ENCODE data around the gene ARHGAP27.

GRCh38 chr17:45426561-45426960, 6.1 kb downstream of the ARHGAP27 start:
- TF ChIP-seq EP300 (IDR thresholded peaks at IDR 0.05; ENCODE audit: borderline replicate concordance) (no peak), RAD21 (IDR thresholded peaks at IDR 0.05; ENCODE audit: low read depth) (no peak), CEBPB (IDR thresholded peaks at IDR 0.05) (no peak), TCF12 (IDR thresholded peaks at IDR 0.05; ENCODE audit: low read depth) (no peak), TAF1 (IDR thresholded peaks at IDR 0.05; ENCODE audit: low read depth) (no peak), CREB1 (IDR thresholded peaks at IDR 0.05; ENCODE audit: low read depth) (no peak), ZBTB7A (IDR thresholded peaks at IDR 0.05; ENCODE audit: low read depth) (no peak), NFIC (IDR thresholded peaks at IDR 0.05) (no peak), EGR1 (IDR thresholded peaks at IDR 0.05) (no peak)
- TF ChIP-seq, protein P1, sequence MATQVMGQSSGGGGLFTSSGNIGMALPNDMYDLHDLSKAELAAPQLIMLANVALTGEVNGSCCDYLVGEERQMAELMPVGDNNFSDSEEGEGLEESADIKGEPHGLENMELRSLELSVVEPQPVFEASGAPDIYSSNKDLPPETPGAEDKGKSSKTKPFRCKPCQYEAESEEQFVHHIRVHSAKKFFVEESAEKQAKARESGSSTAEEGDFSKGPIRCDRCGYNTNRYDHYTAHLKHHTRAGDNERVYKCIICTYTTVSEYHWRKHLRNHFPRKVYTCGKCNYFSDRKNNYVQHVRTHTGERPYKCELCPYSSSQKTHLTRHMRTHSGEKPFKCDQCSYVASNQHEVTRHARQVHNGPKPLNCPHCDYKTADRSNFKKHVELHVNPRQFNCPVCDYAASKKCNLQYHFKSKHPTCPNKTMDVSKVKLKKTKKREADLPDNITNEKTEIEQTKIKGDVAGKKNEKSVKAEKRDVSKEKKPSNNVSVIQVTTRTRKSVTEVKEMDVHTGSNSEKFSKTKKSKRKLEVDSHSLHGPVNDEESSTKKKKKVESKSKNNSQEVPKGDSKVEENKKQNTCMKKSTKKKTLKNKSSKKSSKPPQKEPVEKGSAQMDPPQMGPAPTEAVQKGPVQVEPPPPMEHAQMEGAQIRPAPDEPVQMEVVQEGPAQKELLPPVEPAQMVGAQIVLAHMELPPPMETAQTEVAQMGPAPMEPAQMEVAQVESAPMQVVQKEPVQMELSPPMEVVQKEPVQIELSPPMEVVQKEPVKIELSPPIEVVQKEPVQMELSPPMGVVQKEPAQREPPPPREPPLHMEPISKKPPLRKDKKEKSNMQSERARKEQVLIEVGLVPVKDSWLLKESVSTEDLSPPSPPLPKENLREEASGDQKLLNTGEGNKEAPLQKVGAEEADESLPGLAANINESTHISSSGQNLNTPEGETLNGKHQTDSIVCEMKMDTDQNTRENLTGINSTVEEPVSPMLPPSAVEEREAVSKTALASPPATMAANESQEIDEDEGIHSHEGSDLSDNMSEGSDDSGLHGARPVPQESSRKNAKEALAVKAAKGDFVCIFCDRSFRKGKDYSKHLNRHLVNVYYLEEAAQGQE (IDR thresholded peaks at IDR 0.05; ENCODE audit: low read depth): no peak
